Skeletal muscle cell (primary cell): ENCODE results near the gene COPRS.
"Not testable (repeated sequence)": the region's sequence is repeated elsewhere in the genome, so short reads cannot be mapped to it uniquely, and the experiment has no call there.

Experiments
- DNase-seq: peaks from one replicate; pipeline ENCODE4 v3.0.0-alpha.2; 2010; ENCODE audit warnings: low read depth
- H3K4me3 ChIP-seq: 2 replicates; pipeline ENCODE4 v1.5.1; 2011; ENCODE audit warnings: low read depth, mild to moderate bottlenecking, control low read depth, low read length, moderate library complexity

Gene COPRS

GRCh38 chr17:31815212-31815730 is 43.8 kb downstream of the COPRS start:
- H3K4me3 ChIP-seq, result no peak overlapping the region
- no peak for DNase-seq

GRCh38 chr17:31811101-31811500 is 47.9 kb downstream of the COPRS start:
- no peak overlapping the region for H3K4me3 ChIP-seq
- DNase-seq, result no peak

DNA sequence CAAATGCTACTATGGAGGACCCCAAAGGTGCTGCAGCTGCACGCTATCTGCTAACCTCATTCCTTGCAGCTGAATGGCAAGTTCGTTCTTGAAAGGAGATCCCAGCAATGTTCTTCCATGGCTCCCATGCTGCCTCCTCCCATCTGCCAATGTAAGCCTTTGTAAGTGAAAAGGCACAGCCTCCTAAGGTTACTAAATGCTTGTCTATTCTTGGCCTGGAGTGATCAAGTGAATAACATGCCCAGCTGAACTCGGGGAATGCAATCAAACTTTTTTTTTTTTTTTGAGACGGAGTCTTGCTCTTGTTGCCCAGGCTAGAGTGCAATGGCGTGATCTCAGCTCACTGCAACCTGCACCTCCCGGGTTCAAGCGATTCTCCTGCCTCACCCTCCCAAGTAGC is 49.2 kb downstream of the COPRS start:
- DNase-seq, H3K4me3 ChIP-seq: not testable (repeated sequence)

- no peak for DNase-seq
- no peak overlapping the region for H3K4me3 ChIP-seq
These were observed 50.5 kb downstream of the COPRS start for GRCh38 chr17:31808521-31809050.

DNA sequence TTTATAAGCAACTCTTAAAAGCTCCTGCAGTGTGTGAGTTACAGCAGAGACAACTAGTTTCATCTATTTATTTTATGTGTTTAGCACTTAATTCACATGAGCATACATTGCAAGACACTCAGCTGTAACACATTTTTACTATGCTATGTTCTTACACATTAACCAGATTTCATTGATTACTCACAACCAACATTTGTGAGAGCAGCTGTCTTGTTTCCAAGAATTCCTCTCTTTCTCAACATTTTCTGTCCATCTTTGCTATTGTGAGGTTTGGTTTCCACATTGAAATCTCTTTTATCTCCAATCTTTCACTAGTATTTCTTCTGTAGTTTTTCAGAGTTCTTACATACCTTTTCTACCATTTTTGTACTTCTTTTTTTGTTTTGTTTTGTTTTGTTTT is 51.2 kb downstream of the COPRS start:
- no peak overlapping the region for H3K4me3 ChIP-seq
- no peak for DNase-seq

DNA sequence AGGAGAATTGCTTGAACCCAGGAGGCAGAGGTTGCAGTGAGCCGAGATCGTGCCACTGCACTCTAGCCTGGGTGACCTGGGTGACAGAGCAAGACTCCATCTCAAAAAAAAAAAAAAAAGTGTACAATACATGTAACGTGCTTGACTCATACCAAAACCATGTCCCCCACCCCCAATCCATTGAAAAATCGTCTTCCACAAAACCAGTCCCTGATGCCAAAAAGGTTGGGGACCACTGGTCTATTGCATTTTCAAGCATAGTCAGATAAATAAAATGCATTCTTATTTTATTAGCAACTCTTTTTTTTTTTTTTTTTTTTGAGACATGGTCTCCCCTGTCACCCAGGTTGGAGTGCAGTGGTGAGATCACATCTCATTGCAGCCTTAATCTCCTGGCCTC is 52.1 kb downstream of the COPRS start:
- H3K4me3 ChIP-seq, result no peak overlapping the region
- no peak for DNase-seq

DNA sequence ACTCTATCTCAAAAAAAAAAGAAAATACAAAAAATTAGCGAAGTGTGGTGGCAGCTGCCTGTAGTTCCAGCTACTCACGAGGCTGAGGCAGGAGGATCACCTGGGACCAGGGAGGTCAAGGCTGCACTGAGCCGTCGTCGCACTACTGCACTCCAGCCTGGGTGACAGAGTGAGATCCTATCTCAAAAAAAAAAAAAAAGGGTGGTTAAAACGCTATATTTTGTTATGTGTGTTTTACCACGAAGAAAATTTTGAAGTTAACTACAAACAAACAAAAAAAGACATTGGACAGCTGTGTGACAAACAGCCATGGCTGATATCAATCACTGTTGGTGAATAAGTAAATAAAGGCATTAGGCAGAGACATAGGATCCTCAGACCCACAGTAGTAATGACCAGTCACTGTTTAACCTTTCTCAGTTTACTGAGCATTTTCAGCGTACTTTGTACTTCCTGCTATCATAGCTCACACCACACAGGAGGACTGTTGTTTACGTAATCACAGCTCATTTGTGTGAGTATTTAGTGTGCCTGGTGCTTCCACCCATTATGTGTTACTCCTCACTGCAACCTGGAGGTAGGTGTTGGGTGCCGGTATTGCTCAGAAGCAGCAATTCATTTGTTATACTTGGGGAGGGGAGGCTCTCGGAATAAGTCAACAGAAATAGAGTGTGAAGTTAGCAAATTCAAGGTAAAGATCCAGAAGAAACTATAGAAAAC is 55.4 kb downstream of the COPRS start:
- no peak overlapping the region for H3K4me3 ChIP-seq
- no peak for DNase-seq

DNA sequence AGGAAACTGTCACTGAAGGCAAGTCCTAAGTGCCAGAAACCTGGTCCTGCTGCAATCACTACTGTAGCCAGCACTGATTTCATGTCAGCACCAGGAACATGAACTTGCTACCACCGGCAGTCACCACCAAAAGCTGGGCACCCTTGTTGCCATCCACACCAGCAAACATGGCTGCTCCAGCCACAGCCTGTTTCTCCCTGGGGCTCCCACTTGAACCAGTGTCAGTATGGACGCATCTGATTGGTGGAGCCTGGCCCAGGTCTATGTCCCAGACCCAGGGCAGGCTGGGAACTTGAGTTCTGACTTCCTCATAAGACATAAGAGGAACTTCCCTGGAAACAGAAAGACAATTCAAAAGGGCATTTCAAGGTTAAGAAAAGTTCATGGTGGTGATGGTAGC is 56.5 kb downstream of the COPRS start:
- H3K4me3 ChIP-seq, result no peak overlapping the region
- DNase-seq, result no peak
